Measurements from ENCODE around the gene PES1.
"Not testable (repeated sequence)": the region's sequence is repeated elsewhere in the genome, so short reads cannot be mapped to it uniquely, and the experiment has no call there.

The PES1 gene

GRCh38 chr22:30574997-30575671 lies 16.6 kb downstream of the PES1 start:
- DNase-seq (ENCODE audit: low read depth), result no peak

DNA sequence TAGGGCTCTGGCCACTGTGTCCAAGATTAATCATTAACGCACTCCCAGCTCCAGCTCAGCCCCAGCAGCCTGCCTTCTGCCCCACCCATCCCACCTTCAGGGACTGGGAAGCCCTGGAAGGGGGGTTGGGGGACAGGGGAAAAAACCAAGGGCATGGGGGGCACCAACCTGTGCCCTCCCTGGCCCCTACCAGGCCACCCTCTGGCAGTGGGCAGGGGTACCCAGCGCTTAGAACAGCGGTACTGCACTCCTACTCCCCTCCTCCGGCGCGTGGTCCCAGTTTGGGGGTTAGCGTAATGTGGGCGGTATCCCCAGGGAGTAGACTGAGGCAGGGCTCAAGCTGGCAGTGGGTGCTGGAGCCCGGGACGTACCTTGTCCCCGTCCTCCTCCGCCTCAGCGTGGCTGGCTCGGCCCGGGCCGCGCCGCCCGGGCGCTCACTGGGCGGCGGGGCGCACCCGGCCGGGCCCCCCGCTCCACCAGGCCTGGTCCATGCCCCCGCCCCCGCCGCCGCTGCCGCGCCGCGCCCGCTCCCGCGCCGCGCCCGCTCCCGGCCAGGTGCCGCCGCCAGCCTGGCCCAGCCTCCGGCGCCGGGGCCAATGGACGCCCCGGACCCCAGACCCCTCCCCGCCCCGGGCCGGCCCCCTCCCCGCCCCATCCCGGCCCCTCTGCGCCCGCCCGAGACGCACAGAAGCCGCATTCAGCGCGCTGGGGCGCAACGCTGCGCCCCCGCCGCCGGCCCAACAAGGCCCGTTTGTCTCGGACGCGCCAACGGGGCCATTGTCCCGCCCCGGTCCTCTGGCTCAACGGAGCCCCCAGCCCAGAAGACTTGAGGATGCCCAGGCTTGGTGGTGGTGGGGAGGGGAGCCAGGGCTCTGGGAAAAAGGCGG lies 17.4 kb downstream of the PES1 start, which contains the start of gene GAL3ST1:
Gene GAL3ST1, minus strand, starts transcription at position 571 of the 887 bp plus-strand sequence. CDS start 17,273 bp downstream, outside the sequence.
- no peak for DNase-seq (ENCODE audit: low read depth)

- DNase-seq (ENCODE audit: low read depth), result no peak
Measured at GRCh38 chr22:30573594-30574094, 18.1 kb downstream of the PES1 start.

- no peak for DNase-seq (ENCODE audit: low read depth)
Measured at GRCh38 chr22:30572840-30573593, 18.7 kb downstream of the PES1 start.

DNA sequence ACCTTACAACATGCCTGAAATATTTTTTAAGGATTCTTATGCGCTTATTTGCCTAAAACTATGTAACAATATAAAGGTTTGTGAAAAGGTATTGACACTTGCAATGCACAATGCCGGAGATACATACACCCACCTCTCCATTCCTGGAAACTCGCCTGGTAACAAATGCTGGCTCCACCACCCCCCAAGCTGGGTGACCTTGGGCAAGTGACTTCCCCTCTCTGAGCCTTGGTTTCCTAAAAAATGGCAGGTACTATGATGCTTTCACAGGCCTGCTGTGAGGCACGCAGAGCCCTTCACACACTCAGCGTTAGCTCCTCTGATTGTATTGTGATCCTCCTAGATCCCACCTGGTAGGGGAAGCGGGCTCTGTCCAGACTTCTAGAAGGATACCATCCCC lies 19.5 kb downstream of the PES1 start:
- no peak for DNase-seq (ENCODE audit: low read depth)

DNA sequence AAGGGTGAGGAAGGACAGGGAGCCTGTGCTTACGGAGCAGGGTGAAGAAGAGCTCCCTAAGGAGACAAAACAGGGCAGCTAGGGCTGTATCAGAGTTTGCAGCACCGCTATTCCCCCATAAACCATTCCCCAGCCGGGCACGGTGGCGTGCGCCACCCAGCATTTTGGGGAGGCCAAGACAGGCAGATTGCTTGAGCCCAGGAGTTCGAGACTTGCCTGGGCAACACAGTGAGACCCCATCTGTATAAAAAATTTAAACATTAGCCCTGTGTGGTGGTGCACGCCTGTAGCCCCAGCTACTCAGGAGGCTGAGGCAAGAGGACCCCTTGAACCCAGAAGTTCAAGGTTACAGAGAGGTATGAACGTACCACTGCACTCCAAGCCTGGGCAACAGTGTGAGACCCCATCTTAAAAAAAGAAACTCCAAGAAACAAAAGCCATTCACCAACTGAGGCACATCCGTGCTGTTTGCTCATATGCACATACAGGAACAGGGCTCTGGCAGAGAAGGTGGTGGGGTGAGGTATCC lies 22.0 kb downstream of the PES1 start:
- no peak for DNase-seq (ENCODE audit: low read depth)

DNA sequence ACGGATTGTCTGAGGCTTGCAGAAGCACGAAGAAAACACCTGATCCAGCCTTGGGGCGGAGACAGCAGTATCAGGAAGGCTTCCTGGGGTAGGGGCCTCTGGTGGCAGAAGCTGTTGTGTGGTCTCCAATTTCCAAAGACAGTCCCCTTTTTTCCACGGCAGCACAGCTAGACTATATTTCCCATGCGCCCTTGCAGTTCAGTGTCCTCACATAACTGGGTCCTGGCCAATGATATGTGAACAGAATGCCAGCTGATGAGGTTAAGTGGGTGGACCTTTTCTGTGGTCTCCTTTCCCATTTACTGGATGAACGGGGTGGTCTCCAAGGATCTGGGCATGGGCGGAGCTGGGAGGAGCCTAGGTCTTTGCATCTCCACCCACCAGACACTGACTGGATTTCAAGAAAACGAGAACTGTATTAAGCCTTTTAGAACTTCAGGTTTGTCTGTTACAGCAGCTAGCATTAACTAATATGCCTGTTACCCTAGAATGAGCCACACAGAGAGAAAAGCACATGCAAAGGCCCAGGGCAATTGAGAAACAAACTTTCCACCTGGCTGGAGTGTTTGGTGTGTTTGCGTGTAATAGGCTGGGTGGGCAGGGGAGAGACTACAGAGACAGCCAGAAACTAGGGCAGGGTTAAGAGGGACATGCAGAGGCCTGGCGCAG lies 23.4 kb downstream of the PES1 start:
- DNase-seq (ENCODE audit: low read depth), result no peak

GRCh38 chr22:30567277-30567676 lies 24.4 kb downstream of the PES1 start:
- DNase-seq (ENCODE audit: low read depth), result not testable (repeated sequence)

GRCh38 chr22:30566125-30566524 lies 25.6 kb downstream of the PES1 start:
- DNase-seq (ENCODE audit: low read depth), result no peak

DNA sequence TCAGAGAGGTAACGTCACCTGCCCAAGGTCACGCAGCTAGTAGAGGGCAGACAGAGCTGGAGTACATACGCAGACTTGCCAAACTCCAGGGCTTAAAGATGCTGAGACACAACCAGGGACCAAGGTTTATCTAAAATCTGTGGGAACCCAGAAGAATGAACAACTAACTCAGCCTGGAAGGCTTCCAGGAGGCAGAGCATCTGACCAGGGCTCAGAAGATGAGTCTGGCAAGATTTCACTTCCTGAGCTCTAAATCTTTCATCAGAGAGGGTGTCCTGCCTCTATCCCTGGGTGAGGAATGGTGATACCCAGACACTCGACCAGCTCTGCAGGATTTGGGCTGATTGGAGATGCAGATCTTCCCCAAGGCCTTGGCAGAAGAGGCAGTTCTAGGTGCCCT lies 26.4 kb downstream of the PES1 start:
- DNase-seq (ENCODE audit: low read depth), result no peak

GRCh38 chr22:30564761-30565119 lies 27.0 kb downstream of the PES1 start:
- DNase-seq (ENCODE audit: low read depth), result no peak

GRCh38 chr22:30564045-30564760 lies 27.5 kb downstream of the PES1 start:
- no peak for DNase-seq (ENCODE audit: low read depth)

DNA sequence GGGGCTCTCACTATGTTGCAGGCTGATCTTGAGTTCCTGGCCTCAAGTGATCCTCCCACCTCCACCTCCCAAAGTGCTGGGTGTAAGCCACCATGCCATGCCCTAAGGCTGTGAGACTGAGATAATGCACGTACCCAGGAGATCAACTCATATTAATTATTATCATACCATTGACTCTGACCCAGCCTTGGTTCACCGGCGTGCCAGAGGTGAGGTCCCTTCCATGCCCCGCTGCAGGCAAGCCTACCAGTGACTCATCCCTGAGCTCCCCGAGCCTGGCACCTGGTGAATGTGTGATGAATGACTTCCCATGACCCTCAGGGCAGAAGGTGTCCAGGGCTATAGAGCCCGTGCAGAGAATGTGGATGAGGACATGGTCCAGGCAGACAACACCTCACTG lies 29.3 kb downstream of the PES1 start:
- no peak for DNase-seq (ENCODE audit: low read depth)

DNA sequence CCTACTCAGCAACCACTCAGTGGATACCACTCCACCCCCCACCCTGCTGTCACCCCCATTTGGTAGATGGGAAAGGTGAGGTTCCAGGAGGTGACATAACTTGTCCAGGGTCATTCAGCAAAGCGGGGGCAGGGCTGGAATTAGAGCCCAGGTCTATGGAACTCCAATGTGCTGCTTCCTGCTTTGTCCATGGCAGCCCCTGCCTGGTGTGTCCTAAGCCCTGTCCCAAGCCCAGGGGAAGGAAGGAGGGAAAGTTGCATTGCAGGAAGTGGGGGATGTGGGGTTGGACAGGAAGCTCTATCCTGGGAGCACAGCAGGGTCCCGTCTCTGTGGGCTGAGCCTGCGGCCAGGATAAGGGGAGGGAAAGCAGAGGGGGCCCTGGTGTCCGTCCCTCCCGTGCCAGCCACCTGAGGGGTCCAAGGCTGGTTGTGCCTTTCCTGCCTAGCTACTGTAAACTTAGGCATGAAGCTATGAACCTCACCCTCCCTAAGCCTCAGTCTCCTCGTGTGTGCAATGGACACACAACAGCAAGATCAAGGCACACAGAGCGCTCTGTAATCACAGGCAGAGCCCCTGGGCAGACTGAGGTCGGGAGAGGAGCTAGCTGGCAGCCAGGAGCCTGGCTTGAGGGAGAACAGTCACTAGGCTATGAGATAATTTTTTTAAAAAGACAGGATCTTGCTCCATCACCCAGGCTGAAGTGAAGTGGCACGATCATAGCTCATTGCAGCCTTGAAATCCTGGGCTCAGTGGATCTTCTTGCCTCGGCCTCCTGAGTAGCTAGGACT lies 30.1 kb downstream of the PES1 start:
- no peak for DNase-seq (ENCODE audit: low read depth)

- not testable (repeated sequence) for DNase-seq (ENCODE audit: low read depth)
Measured at GRCh38 chr22:30560643-30561202, 31.0 kb downstream of the PES1 start.

GRCh38 chr22:30559889-30560288 lies 31.8 kb downstream of the PES1 start:
- no peak for DNase-seq (ENCODE audit: low read depth)

DNA sequence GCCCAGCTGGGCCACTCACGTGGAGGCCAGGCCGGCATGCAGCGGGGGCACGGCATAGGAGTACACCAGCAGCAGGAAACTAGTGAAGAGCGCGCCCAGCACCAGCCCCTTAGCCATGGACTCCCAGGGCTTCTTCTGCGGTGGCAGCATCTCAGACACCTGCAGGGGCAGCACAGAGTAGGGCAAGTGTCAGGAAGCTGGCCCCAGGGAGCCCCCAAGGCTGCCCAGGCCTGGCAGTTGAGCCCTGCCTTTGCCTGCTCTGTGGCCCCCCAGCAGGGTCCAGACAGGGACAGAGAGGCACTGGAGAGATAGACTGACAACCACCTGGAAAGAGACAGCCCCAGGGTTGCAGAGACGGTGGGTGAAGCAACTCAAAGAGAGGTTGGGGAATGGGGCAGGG lies 34.5 kb downstream of the PES1 start:
- DNase-seq (ENCODE audit: low read depth), result no peak

- no peak for DNase-seq (ENCODE audit: low read depth)
Measured at GRCh38 chr22:30556388-30556787, 35.3 kb downstream of the PES1 start.

- DNase-seq (ENCODE audit: low read depth), result no peak
Measured at GRCh38 chr22:30555282-30556210, 36.2 kb downstream of the PES1 start.
